GM21360 (cell line): ENCODE data around the gene GSC2.

ENCODE experiments used
- ATAC-seq: cut with Tn5 transposase; IDR thresholded peaks from one replicate; pipeline ENCODE4 v1.9.1; 2021; ENCODE audit warnings: mild to moderate bottlenecking, moderate library complexity; ENCODE audit not compliant: unreplicated experiment

The GSC2 gene

DNA sequence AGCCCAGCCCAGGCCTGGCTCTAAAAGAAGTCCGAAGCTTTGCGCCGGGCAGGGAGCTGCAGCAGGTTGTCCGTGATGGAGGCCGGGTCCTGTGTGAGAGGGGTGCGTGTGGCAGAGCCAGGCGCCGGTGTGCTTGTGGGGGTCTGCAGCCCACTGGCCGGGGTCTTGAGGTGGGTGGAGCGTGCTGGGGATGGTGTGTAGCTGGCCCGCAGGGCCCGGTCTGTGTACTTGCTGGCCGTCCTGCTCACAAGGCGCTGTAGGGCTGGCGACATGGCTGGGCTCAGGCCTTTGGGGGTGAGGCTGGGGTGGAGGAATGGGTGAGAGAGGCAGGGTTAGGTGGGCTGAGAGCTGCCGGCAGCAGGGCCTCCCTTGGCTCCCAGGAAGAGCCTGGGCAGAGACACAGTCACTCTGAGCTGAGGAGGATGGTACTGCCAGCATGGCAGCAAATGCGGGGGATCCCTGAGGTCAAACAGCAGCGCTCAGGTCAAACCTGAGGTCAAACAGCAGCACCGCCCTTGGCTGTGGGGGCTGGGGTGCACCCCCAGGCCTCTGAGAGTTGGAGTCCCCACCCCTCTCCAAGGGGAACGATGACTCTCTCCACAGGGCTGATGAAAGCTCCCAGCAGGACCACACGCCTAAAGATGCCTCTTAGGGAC, 15.8 kb downstream of the GSC2 start:
- ATAC-seq: no peak

DNA sequence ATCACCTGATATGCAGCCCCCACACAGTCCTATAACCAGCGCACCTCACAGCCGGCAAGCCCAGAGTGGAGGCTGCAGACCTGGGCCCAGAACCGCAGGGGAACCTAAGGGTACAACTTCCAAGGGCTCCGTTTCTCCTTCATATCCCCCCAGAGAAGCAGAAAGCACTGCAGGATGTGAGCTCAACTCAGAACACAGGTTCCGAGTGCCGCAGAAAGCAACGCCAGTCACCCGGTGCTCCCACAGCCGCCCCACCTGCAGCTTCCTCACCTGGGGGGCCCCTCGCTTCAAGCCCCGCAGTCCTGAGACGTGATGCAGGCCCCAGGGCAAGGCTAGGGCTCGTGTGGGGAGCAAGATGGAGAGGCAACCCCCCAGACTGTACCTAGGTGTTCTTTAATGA, 16.5 kb downstream of the GSC2 start:
- ATAC-seq: no peak

DNA sequence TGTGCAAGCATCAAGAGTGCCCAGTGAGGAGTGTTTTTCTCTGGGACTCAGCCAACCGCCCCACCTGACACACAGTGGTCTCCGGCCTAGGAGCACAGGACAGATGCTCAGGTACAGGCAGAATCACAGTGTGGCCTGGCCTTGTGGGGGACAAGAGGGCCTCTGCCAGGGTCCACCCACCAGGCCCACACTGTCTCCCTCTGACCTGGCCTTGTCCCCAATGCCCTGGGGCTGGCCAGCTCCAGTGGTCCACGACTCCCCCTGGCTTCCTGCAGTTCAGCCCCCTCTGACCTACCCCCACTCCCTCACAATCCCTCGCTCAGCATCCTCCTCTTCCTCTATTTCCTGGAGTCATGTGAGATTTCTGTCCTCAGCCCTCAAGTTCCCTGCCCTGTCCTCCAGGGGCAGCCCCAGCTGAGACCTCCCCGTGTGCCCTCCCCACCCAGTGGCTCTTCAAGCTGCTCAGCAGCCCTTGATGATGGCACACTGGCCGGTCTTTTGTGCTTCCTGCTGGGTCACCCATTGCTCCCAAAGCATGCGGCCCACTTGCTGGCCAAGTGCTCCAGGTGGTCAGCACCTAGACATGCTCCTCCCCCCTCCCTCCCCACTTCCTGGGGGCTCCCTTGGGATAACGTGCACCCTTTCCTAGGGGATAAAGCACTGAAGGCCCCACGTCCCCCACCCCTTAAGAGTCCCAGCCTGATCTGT, 17.2 kb downstream of the GSC2 start:
- ATAC-seq: no peak

DNA sequence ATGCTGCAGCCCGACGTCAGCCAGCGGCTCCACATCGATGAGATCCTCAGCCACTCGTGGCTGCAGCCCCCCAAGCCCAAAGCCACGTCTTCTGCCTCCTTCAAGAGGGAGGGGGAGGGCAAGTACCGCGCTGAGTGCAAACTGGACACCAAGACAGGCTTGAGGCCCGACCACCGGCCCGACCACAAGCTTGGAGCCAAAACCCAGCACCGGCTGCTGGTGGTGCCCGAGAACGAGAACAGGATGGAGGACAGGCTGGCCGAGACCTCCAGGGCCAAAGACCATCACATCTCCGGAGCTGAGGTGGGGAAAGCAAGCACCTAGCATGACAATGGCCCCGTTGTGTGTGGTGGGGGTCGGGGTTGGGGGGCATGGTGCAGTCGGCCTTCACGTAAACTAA, 17.9 kb downstream of the GSC2 start:
- no peak for ATAC-seq

DNA sequence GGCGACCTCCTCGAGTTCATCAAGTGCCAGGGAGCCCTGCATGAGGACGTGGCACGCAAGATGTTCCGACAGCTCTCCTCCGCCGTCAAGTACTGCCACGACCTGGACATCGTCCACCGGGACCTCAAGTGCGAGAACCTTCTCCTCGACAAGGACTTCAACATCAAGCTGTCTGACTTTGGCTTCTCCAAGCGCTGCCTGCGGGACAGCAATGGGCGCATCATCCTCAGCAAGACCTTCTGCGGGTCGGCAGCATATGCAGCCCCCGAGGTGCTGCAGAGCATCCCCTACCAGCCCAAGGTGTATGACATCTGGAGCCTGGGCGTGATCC, 18.4 kb downstream of the GSC2 start:
- no peak for ATAC-seq

DNA sequence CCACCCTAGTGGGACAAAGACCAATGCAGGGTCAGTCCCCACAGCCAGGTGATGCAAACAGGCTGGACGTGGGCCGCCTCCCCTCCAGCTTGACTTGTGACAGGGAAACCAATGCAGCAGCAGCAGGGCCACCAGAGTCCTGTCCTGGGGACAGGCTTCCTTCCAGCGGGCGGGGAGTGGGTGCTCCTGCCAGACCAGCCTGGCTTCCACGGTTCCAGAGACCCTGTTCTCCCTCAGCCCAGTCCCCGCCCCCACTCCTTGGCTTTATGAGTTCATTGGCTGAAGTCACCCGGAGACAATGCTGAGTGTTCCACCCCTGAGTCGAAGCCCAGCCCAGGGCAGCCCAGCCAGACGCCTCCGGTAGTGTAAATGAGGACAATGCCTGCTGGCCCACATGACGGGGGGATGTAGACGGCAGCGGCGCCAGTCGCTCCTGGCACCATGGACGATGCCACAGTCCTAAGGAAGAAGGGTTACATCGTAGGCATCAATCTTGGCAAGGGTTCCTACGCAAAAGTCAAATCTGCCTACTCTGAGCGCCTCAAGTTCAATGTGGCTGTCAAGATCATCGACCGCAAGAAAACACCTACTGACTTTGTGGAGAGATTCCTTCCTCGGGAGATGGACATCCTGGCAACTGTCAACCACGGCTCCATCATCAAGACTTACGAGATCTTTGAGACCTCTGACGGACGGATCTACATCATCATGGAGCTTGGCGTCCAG, 19.0 kb downstream of the GSC2 start, which contains the start of gene TSSK2:
Gene TSSK2 (plus strand): TSS at position 350 of the 726 bp plus-strand sequence. CDS start 92 bp downstream, at position 442.
- ATAC-seq: no peak

DNA sequence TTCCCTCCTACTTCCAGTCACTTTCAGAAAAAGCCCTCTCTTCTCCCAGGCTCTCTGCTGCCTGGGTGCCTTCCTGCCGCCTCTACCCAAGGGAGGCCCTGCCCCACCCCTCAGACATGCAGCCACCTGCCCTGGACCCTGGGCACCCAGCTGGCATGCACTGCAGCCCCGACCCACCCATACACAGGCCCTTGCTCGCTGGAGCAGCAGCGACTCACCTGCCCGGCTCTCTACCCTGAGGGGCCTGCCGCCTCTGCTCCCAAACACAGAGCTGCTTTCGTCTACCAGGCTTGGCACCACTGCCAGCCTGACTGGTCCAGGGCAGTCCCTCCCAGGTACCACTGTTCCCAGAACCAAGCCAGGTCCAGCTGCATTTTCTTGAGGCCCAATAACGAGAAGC, 20.2 kb downstream of the GSC2 start:
- ATAC-seq: no peak

DNA sequence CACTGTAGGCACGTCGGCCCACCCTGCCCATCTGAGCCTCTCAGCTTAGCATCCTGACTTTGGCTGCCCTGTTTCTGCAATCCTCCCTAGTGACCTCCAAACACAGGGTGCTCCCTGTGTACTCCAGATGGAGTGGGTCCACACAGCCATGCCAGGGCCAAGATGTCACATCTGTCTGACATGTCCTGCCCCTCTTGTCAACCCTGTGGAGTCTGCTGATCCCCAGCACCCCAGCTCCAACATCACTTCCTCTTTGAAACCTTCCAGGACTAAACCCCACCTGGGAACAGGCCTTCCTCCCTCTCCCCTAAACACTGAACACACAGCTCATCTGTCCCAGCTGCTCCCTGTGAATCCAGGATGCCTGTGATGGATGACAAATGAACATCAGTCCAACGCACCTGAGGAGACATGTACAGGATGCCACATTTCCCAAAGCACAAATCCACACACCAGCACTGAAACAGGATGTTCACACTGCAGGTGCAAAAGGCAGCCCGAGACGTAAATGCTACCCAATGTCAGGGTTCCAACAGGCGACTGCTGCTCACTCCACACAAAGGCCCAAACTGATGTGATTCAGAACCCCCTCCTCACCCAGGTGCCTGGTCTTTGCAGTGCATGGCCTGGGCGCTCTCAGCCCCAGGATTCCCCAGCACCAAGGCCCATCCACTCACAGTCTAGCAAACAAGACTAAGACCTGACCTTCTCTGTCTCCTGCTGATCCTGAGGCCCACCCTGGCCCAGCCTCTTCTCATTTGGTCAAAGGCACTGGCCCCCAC, 21.0 kb downstream of the GSC2 start:
- no peak for ATAC-seq

DNA sequence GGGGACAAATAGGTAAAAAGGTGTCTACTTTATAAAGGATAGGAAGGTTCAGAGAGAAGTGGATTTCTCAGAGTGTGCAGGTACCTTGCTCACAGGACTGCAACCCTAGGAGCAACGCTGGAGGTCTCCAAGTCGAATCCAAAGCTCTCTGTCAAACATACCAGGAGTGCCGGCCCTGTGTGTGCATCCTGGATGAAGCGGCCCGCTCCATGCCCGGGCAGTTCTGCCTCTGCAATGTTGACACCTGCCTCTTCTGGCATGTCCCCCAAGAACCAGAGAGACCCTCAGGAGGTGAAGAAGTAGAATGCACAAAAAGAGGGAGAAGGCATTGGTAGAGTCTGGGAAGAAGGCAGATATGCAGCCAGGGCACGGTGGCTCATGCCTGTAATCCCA, 22.1 kb downstream of the GSC2 start:
- no peak for ATAC-seq

DNA sequence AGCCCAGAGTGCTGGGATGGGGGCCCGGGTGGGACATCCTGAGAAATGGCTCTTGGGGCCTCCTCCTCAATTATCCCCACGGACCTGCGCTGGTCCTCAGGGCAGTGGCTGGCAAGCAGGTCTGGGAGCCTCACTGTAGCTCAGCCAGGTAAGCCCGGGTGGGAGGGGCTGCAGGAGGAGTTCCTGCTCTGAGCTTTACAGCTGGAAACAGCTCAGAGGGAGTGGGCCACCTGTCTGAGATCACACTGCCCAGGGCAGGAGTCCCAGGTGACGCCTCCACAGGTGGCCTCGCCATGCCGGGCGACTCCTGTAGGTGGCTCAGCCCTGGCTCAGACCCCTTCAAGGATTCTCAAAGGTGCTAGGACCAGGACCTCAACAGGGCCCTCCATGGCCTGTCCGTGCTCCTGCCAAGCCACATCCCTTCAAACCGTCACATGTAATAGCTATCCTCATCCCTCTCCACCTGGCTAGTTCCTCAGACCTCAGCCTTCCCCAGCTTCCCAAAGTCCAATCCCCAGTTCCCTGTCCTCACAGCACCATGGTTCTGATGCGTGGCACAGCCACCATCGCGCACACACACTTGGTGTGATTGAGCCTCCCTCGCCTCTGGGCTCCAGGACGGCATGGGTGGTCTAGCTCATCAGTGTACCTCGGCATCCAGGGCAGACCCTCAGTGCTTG, 22.6 kb downstream of the GSC2 start:
- no peak for ATAC-seq

DNA sequence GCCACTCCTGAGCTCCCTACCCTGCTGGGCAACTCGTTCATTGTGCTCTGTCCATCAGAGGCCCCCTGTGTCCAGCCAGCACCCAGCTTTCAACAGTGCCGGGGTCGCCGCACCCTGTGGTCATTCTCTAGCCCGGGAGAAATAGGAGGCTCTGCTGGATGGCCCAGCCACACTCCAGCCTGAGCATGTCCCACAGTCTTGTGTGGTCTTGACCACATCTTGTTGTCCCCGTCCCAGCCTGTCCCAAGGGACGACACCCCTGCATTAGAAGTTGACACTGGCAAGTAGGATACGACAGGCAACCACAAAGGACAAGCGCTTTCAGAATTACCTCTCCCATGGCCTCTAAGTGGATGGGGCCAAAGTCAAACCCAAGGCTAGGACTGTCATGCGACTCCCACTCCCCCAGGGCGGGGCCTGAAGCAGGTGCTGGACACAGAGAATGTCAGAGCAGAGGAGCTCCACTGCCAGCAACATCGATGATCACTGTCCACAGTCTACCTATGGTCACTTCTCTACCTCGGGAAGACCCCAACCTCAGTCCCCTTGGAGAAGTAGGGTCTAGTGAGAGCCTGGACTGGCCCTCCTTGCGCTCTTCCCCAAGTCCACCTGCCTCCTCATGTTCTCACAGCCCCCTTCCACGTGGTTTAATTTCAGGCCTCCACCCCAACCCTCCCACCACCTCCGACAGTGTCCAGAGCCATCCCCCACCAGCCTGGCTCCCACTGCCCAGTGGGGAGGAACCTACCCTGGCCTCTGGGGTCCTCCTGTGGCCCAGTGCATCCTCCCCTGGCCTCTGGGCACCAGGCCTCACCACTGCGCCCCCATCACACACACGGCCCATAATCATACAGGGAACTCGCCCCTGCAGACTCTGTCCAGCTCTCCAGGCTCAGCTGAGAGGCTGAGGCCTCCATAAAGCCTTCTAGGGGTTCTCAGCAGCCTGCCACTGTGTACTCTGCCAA, 23.5 kb downstream of the GSC2 start:
- no peak for ATAC-seq

DNA sequence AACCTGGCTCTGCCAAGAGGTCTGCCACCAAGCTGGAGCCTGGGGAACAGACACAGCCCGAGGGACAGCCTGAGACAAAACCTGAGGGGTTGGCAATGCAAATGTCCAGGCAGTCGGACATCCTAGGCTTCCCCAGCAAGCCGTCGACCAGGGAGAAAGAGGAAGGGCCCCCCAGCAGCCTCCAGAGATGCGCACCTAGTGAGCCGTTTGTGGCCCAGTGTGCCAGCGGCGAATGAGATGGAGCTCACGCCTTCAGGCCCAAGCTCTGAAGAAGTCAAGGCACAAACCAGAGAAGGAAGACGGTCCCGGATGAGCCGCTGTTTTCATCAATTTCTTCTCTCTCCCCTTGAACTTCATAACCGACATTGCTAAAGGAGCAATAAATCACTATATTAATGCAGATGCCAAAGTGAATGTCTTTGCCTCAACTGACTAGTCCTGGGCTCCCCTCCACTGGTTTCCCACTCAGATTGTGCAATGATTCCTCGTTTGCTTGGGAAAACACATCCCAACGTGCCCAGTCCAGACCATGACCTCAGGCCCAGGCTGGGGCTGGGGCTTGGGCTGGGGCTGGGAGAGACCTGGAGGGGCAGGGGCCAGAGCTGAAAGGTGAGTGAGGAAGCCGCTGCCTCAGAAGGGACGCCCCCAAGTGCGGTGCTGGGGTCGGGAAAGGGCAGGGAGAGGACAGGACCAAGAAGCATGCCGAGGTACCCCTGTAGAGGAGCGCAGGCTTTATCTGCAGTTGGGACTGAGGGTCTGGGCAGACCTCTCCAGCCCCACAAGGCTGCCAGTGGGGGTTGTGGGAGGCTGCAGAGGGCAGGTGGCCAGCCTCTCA, 24.4 kb downstream of the GSC2 start:
- no peak for ATAC-seq

DNA sequence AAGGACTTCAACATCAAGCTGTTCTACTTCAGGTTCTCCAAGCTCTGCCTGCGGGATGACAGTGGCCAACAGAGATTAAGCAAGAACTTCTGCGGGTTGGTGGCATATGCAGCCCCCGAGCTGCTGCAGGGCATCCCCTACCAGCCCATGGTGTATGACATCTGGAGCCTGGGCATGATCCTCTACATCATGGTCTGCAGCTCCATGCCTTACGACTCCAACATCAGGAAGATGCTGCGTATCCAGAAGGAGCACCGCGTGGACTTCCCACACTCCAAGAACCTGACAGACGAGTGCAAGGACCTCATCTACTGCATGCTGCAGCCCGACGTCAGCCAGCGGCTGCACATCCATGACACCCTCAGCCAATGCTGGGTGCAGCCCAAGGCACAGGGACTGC, 25.1 kb downstream of the GSC2 start:
- no peak for ATAC-seq

DNA sequence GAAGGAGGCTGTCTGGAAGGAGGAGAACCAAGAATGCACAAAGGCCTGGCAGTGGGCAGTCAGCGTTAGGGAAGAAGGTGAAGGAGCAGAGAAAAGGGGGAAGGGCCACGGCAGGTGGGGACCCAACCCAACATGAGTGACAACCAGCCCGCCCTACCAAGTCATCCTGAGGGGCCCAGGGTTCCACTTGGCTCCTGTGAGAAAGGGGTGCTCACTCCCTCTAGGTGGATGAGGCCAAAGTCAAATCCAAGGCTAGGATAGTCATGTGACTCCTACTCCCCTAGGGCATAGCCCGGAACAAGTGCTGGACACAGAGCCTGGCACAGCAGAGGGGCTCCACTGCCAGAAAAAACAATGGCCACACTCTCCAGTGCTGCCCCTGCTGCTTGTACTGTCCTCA, 25.7 kb downstream of the GSC2 start:
- no peak for ATAC-seq

DNA sequence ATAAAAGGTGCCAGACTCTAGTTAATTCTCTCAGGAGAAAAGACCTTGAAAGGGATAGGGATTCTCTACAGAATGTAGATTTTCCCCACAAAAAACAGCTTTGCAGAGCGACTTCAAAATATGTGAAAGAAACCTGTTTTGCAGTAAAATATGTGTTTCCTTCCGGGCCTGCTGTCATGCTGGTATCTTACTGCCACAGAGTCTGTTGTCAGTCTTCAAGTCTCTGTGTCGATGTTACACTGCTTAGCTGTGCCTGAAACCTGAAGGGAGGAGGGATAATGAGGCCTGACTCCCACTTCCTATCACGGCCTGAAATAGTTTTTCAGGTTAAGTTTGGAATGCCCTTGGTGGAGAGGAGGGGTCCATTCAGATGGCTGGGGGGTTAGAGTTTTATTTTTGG, 26.2 kb downstream of the GSC2 start:
- ATAC-seq: no peak

DNA sequence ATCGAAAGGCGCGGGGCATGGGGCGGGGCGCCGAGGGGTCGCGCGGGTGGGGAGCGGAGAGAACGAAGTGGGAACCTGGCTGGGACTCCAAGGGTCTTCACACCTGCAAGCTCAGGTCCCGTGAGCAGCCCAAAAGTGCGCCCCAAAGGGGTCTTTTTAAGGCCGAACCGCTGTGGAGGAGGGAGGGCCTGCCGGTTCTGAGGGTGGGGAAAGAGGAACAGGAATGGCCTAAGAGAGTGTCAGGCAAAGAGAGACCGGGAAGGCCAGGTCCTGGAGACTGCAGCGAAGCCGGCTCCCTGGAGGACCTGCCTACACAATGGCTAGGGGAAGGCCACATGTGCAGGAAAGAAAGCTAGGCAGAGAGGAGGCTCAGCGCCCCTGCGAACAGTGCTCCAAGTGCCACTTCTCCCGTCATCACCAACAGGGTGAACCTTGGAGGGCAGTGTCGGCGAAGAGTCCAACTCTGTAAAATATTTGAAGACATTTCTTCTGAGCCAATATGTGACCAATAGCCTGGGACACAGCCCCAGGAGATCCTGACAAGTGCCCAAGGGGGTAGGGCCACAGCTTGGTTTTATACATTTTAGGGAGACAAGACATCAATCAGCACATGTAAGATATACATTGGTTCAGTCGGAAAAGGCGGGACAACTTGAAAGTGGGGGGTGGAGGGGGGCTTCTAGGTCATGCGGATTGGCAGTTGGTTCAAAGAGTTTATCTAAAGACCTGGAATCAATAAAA, 27.2 kb downstream of the GSC2 start:
- ATAC-seq: no peak

DNA sequence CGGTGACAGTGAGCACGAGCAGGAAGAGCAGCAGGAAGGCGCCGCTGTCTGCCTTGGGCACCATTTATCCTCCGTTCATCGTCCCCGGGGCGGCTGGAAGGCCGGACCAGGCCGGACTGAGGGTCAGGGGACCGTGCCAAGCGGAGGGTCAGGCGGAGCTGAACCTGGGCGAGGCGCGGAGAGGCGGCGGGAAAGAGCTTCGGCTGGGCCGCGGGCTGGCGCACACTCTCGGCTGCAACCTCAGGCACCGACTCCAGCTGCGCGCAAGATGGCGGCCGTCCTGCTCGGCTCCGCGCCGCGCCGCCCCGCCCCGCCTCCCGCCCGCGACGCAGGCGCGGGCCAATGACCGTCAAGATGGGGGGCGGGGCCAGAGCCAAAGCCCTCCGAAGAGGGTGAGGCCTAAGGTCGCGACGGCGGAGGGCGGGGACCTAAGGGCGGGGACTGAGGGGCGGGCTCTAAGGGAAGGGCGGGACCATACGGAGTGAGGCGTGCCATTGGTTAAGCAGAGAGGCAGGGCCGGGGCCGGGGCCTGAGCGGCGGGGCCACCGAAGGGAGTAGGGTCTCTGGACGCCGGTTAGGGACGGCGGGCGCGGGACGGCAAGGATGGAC, 27.8 kb downstream of the GSC2 start, which contains the start of gene DGCR2:
Gene DGCR2 (minus strand): TSS at position 270 of the 609 bp plus-strand sequence. CDS start 206 bp downstream, at position 64.
- peak; percentile 75 for ATAC-seq
